SH-SY5Y (cell line): ENCODE measurements around the gene AQP3.

Experiments used
- GATA2 ChIP-seq: IDR thresholded peaks from 2 replicates; pipeline ENCODE4 v1.6.1; 2011; ENCODE audit warnings: mild to moderate bottlenecking, low read depth, low read length
- GATA3 ChIP-seq: IDR thresholded peaks from 2 replicates; pipeline ENCODE4 v1.6.1; 2011; ENCODE audit warnings: low read depth, mild to moderate bottlenecking, low read length, moderate library complexity

Gene AQP3

GRCh38 chr9:33468215-33468730, 20.9 kb upstream of the AQP3 start:
- TF ChIP-seq GATA2 (no peak), GATA3 (no peak)

GRCh38 chr9:33467526-33467925, 20.1 kb upstream of the AQP3 start:
- TF ChIP-seq GATA2 = no peak
- TF ChIP-seq GATA3 = no peak

- TF ChIP-seq GATA3 (no peak), GATA2 (no peak)
Observed at GRCh38 chr9:33466565-33467495, 19.4 kb upstream of the AQP3 start.

GRCh38 chr9:33465596-33466564, 18.5 kb upstream of the AQP3 start:
- TF ChIP-seq GATA2 (no peak), GATA3 (no peak)

GRCh38 chr9:33465096-33465495, 17.7 kb upstream of the AQP3 start:
- TF ChIP-seq GATA3 (no peak), GATA2 (no peak)

GRCh38 chr9:33464045-33464636, 16.7 kb upstream of the AQP3 start:
- TF ChIP-seq GATA3 (no peak), GATA2 (no peak)

GRCh38 chr9:33463151-33463550, 15.8 kb upstream of the AQP3 start:
- TF ChIP-seq GATA3 = no peak
- no peak for TF ChIP-seq GATA2

- no peak for TF ChIP-seq GATA2
- no peak for TF ChIP-seq GATA3
Observed at GRCh38 chr9:33461492-33461891, 14.1 kb upstream of the AQP3 start.

GRCh38 chr9:33460854-33461253, 13.5 kb upstream of the AQP3 start:
- no peak for TF ChIP-seq GATA2
- no peak for TF ChIP-seq GATA3

- TF ChIP-seq GATA2 (no peak), GATA3 (no peak)
Observed at GRCh38 chr9:33459115-33459514, 11.7 kb upstream of the AQP3 start.

GRCh38 chr9:33458444-33458843, 11.1 kb upstream of the AQP3 start:
- no peak for TF ChIP-seq GATA2
- TF ChIP-seq GATA3 = no peak

GRCh38 chr9:33455945-33456344, 8.6 kb upstream of the AQP3 start:
- TF ChIP-seq GATA3 = no peak
- TF ChIP-seq GATA2 = no peak

- TF ChIP-seq GATA2 = peak; percentile 87
Observed at GRCh38 chr9:33454661-33455026, 7.3 kb upstream of the AQP3 start.
